PFSK-1 (cell line): ENCODE data around the gene SLC66A3.

ENCODE experiments used
- FOXP2 ChIP-seq: optimal IDR thresholded peaks from 2 replicates; pipeline ENCODE3; 2011; ENCODE audit warnings: borderline replicate concordance, control low read depth, inconsistent platforms; ENCODE audit not compliant: insufficient read depth; ENCODE audit errors: extremely low read length, extremely low read depth
- POLR2AphosphoS5 ChIP-seq: IDR thresholded peaks from 2 replicates; pipeline ENCODE4 v1.6.1; 2012; ENCODE audit warnings: low read depth, mild to moderate bottlenecking, control low read depth, low read length, moderate library complexity
- REST ChIP-seq, 2 experiments: IDR thresholded peaks; 2 replicates each; pipeline versions ENCODE4 v1.6.1 to v1.8.0; 2011 to 2012; ENCODE audit warnings: low read depth in 2 of 2, low read length in 2 of 2, control low read depth in 1 of 2, inconsistent platforms in 1 of 2, mild to moderate bottlenecking in 1 of 2, moderate library complexity in 1 of 2; ENCODE audit not compliant: insufficient read depth in 1 of 2
- SIN3A ChIP-seq: IDR thresholded peaks from 2 replicates; pipeline ENCODE4 v1.6.1; 2012; ENCODE audit warnings: mild to moderate bottlenecking, low read length, moderate library complexity, borderline replicate concordance; ENCODE audit not compliant: insufficient read depth
- TAF1 ChIP-seq: IDR thresholded peaks from 2 replicates; pipeline ENCODE4 v1.6.1; 2012; ENCODE audit warnings: low read length, control low read depth, borderline replicate concordance; ENCODE audit not compliant: insufficient read depth

The SLC66A3 gene

GRCh38 chr2:11196246-11196645 lies 41.0 kb downstream of the SLC66A3 start:
- TF ChIP-seq REST (IDR thresholded peaks at IDR 0.05; ENCODE audit: insufficient read depth in 1 of 2, low read depth in 2 of 2, low read length in 2 of 2) = no peak
- TF ChIP-seq TAF1 = no peak
- no peak for TF ChIP-seq FOXP2
- no peak for TF ChIP-seq SIN3A
- TF ChIP-seq POLR2AphosphoS5 = no peak

- TF ChIP-seq TAF1 (no peak), REST (IDR thresholded peaks at IDR 0.05; ENCODE audit: insufficient read depth in 1 of 2, low read depth in 2 of 2, low read length in 2 of 2) (no peak), FOXP2 (no peak), POLR2AphosphoS5 (no peak), SIN3A (no peak)
These were observed 45.4 kb downstream of the SLC66A3 start for GRCh38 chr2:11200651-11201050.

GRCh38 chr2:11201969-11202368 lies 46.7 kb downstream of the SLC66A3 start:
- TF ChIP-seq REST (IDR thresholded peaks at IDR 0.05; ENCODE audit: insufficient read depth in 1 of 2, low read depth in 2 of 2, low read length in 2 of 2) (no peak), FOXP2 (no peak), SIN3A (no peak), TAF1 (no peak), POLR2AphosphoS5 (no peak)

DNA sequence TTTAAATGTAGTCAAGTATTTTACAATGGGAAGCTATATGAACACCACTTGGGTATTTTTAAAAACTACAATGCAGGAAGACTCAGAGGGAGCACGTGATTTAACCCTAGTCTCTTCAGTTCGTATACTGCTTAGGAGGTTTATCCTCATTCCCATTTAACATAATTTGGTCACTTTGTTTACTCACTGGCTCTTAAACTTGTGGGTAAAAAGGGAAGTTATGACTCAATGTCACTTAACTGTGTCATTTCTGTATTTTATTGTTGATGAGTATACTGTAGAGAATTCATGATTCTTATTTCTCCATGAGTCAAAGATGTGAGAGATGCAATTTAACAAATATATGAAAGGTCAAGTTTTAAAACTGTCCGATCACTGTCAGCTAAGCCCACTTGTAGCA lies 48.2 kb downstream of the SLC66A3 start:
- TF ChIP-seq SIN3A (no peak), TAF1 (no peak), FOXP2 (no peak), REST (IDR thresholded peaks at IDR 0.05; ENCODE audit: insufficient read depth in 1 of 2, low read depth in 2 of 2, low read length in 2 of 2) (no peak), POLR2AphosphoS5 (no peak)

GRCh38 chr2:11208083-11208482 lies 52.8 kb downstream of the SLC66A3 start:
- TF ChIP-seq TAF1 (no peak), SIN3A (no peak), POLR2AphosphoS5 (no peak)

GRCh38 chr2:11212645-11213044 lies 57.4 kb downstream of the SLC66A3 start:
- TF ChIP-seq SIN3A = no peak
- TF ChIP-seq FOXP2 = no peak
- TF ChIP-seq POLR2AphosphoS5 = no peak
- no peak for TF ChIP-seq TAF1
- TF ChIP-seq REST (IDR thresholded peaks at IDR 0.05; ENCODE audit: insufficient read depth in 1 of 2, low read depth in 2 of 2, low read length in 2 of 2) = no peak
